GM12878 (cell line): ENCODE measurements around the gene METTL21A. TPM values are rescaled to one million over a fixed set of nuclear protein-coding genes. Genes with fewer than 3 reads are reported as not detected.

ENCODE experiments used
- ATAC-seq: fragments of 200-7000 bp; cut with Tn5 transposase; 3 replicates; pipeline ENCODE4 v1.9.1; 2020; ENCODE audit warnings: mild to moderate bottlenecking, moderate library complexity
- BruUV-seq: library from RNA; stranded (reverse); fragments of 400-500 nt; replicated peaks from 2 replicates; lab custom pipeline; 2021; lab: Mats Ljungman, UMichigan
- CTCF ChIA-PET: fragments of 300-600 bp; sonication (Branson Sonifier 250); formaldehyde crosslinking; extraction: SDS; loops from one replicate; lab custom pipeline; 2021; ENCODE audit warnings: inconsistent platforms; lab: Yijun Ruan, JAX
- POLR2A ChIA-PET: fragments of 350-600 bp; formaldehyde crosslinking; extraction: SDS; loops from one replicate; lab custom pipeline; 2021; ENCODE audit warnings: inconsistent platforms; lab: Charles Lee
- RAD21 ChIA-PET: fragments of 300-600 bp; sonication (Branson Sonifier 250); formaldehyde crosslinking; loops from one replicate; lab custom pipeline; 2023; ENCODE audit warnings: antibody characterized with exemption; ENCODE audit not compliant: unreplicated experiment; lab: Charles Lee
- SMC1A ChIA-PET: fragments of 300-600 bp; sonication (Branson Sonifier 250); formaldehyde crosslinking; loops from one replicate; lab custom pipeline; 2023; ENCODE audit not compliant: unreplicated experiment, uncharacterized antibody; lab: Charles Lee
- DNase-seq: peaks from one replicate; pipeline ENCODE4 v3.0.0-alpha.2; 2011; ENCODE audit warnings: low read depth, low spot score
- FAIRE-seq: peaks from 3 replicates; lab custom pipeline; 2011; peaks lifted over from hg19 to GRCh38; lab: Jason Lieb, UNC
- H2AFZ ChIP-seq: 2 replicates; pipeline ENCODE4 v1.6.0; 2011; ENCODE audit warnings: low read depth, low read length, control low read depth; ENCODE audit not compliant: control insufficient read depth
- H3K27ac ChIP-seq: 2 replicates; pipeline ENCODE4 v1.5.1; 2011; ENCODE audit warnings: control low read depth; ENCODE audit not compliant: control insufficient read depth, insufficient read depth
- H3K27me3 ChIP-seq, 2 experiments: replicated peaks in 1 of 2; 2 replicates each; pipeline versions ENCODE4 v1.6.0 to v1.6.1; 2011; ENCODE audit warnings: low read length in 1 of 2; ENCODE audit not compliant: control insufficient read depth in 2 of 2, insufficient read depth in 2 of 2
- H3K36me3 ChIP-seq, 2 experiments: 2 replicates each; pipeline ENCODE4 v1.5.1; 2011; ENCODE audit warnings: low read length in 1 of 2; ENCODE audit not compliant: control insufficient read depth in 2 of 2, insufficient read depth in 2 of 2
- H3K4me1 ChIP-seq: 2 replicates; pipeline ENCODE4 v1.6.1; 2011; ENCODE audit warnings: mild to moderate bottlenecking, low read length, moderate library complexity, mixed read lengths; ENCODE audit not compliant: control insufficient read depth, insufficient read depth
- H3K4me2 ChIP-seq: 2 replicates; pipeline ENCODE4 v1.6.0; 2011; ENCODE audit warnings: control low read depth; ENCODE audit not compliant: control insufficient read depth, insufficient read depth
- H3K4me3 ChIP-seq: fragments of 200-600 bp; sonication (generic); 2 replicates; pipeline ENCODE4 v1.5.1; 2016
- H3K79me2 ChIP-seq: 2 replicates; pipeline ENCODE4 v1.6.0; 2011; ENCODE audit warnings: low read length; ENCODE audit not compliant: control insufficient read depth, insufficient read depth
- H3K9ac ChIP-seq: 2 replicates; pipeline ENCODE4 v1.8.0; 2011; ENCODE audit warnings: low read length, control low read depth, mixed read lengths; ENCODE audit not compliant: control insufficient read depth, insufficient read depth
- H3K9me3 ChIP-seq: replicated peaks from 3 replicates; pipeline ENCODE4 v1.5.1; 2011; ENCODE audit warnings: mild to moderate bottlenecking, low read length; ENCODE audit not compliant: control insufficient read depth, insufficient read depth
- H4K20me1 ChIP-seq: 2 replicates; pipeline ENCODE4 v1.6.0; 2011; ENCODE audit not compliant: control insufficient read depth, insufficient read depth
- BMI1 ChIP-seq: fragments of 450-650 bp; IDR thresholded peaks from 2 replicates; pipeline ENCODE4 v1.6.1; 2016; ENCODE audit warnings: mild to moderate bottlenecking, moderate library complexity, borderline replicate concordance
- IKZF1 ChIP-seq: fragments of 450-650 bp; conservative IDR thresholded peaks from 2 replicates; pipeline ENCODE4 v1.6.1; 2017; ENCODE audit warnings: antibody characterized with exemption, mild to moderate bottlenecking
- NR2C2 ChIP-seq: IDR thresholded peaks from 2 replicates; pipeline ENCODE4 v1.6.1; 2011; ENCODE audit warnings: borderline replicate concordance, low read depth; ENCODE audit not compliant: control insufficient read depth, insufficient read length
- TCF3 ChIP-seq: IDR thresholded peaks from 2 replicates; pipeline ENCODE4 v1.6.1; 2012; ENCODE audit warnings: low read depth, mild to moderate bottlenecking, low read length, borderline replicate concordance; ENCODE audit not compliant: insufficient read depth
- TCF7 ChIP-seq: IDR thresholded peaks from 2 replicates; pipeline ENCODE4 v1.6.1; 2014; ENCODE audit warnings: antibody characterized with exemption, borderline replicate concordance
- ZNF217 ChIP-seq: fragments of 450-650 bp; IDR thresholded peaks from 2 replicates; pipeline ENCODE4 v1.6.1; 2017; ENCODE audit warnings: antibody characterized with exemption, mild to moderate bottlenecking
- ZNF24 ChIP-seq: fragments of 450-650 bp; IDR thresholded peaks from 2 replicates; pipeline ENCODE4 v1.6.1; 2017; ENCODE audit warnings: antibody characterized with exemption, mild to moderate bottlenecking
- WGBS: methylation state at CpG from one replicate; pipeline ENCODE4 v1.1.6; 2016; ENCODE audit warnings: low lambda C conversion rate; ENCODE audit not compliant: insufficient replicate concordance, insufficient coverage; ENCODE audit errors: missing lambda C conversion rate; 5-methylcytosine and 5-hydroxymethylcytosine counted together
- in situ Hi-C: fragments of 300-500 bp; cut with MboI; formaldehyde crosslinking; loops from 9 replicates; pipeline ENCODE4 v1.14.3; 2018; ENCODE audit warnings: mixed read lengths
- intact Hi-C: fragments of 100-400 bp; cut with micrococcal nuclease; formaldehyde crosslinking; loops from one replicate; pipeline ENCODE4 v1.14.2; 2022; ENCODE audit not compliant: unreplicated experiment
- polyA plus RNA-seq, 11 experiments: library from polyadenylated mRNA; depleted of rRNA in 4 of 11; unstranded in 6 of 11; stranded (reverse) in 5 of 11; fragments of >200 nt; fragmentation: Nextera tagmentation in 4 of 11; fragmentation: Illumina TruSeq in 1 of 11; extraction: Ambion mirVana in 4 of 11; extraction: Trizol in 1 of 11; gene quantifications; 1 replicate in 1 of 11; 2 replicates in 10 of 11; pipeline versions ENCODE4 v1.2.1 to v1.2.3, GENCODE V29; 2011 to 2016; ENCODE audit warnings: inconsistent platforms in 2 of 11, missing spikeins in 2 of 11, low read depth in 1 of 11
- total RNA-seq, 4 experiments: library from RNA; depleted of rRNA in 3 of 4; stranded (reverse); fragments of >200 nt in 3 of 4; fragmentation: Illumina TruSeq in 1 of 4; extraction: Trizol in 1 of 4; gene quantifications; 2 replicates each; pipeline versions ENCODE4 v1.2.1 to v1.2.3, GENCODE V29; 2013 to 2021
- TF ChIP-seq, protein P1 (sequence below): fragments of 450-650 bp; IDR thresholded peaks from 2 replicates; pipeline ENCODE4 v1.6.1; 2018; ENCODE audit warnings: borderline replicate concordance, mild to moderate bottlenecking; ENCODE audit not compliant: partially characterized antibody

The METTL21A gene
- total and polyA plus RNA-seq, 10 of the 15 experiments (the other 5 are each of a cell fraction or from before 2014, with no cell fraction given), result 6.8 to 41.7 (median 27.8) TPM

DNA sequence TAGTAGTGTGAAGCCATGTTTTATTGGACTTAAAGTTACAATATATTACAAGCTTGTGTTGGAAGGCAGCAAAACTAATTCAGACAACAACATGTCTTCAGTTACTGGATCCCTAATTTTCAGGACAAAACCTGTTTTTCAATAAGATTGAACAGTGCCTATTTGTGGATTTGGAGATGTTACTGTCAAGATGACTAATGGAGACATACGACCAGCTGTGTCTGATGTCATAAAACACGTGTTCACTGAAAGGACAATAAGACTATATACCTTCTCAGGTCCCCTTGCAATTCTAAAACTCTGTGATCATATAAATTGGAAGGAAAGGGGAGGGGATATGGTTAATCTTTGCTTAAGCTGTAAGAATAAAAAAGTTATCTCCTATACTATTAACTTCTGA, 21.7 kb downstream of the METTL21A start:
- ATAC-seq, result no peak
- BruUV-seq, result no TSS peak
- no peaks in the 10 kb centered on the region for H3K9me3 ChIP-seq
- in situ Hi-C loops, result no loop called here
- 84% methylated on average over 2 of the region's 2 CpGs for WGBS
- ChIA-PET CTCF (interaction anchor here (0.8 to 1.1 kb wide), 2 partner anchors 25 to 131 kb away, joined by 3 read pairs; no protein-coding TSS in a partner anchor), RAD21 (no interaction called here), POLR2A (interaction anchor here (0.6 to 1.6 kb wide), 2 partner anchors 72 to 156 kb away, joined by 3 read pairs; no protein-coding TSS in a partner anchor), SMC1A (interaction anchor here (0.8 to 1.1 kb wide), 2 partner anchors 70 to 1046 kb away, joined by 3 read pairs; no protein-coding TSS in a partner anchor)
- no peak overlapping the region for H3K27ac ChIP-seq
- intact Hi-C loops, result no loop called here
- FAIRE-seq, result no peak
- no peaks in the 10 kb centered on the region for H3K4me1 ChIP-seq
- H3K27me3 ChIP-seq, result no peaks in the 10 kb centered on the region
- no peak for DNase-seq
- H3K9ac ChIP-seq, result no peak overlapping the region
- no peak overlapping the region for H3K4me2 ChIP-seq
- H2AFZ ChIP-seq, result no peak overlapping the region
- no peak overlapping the region for H3K4me3 ChIP-seq
- no peaks in the 10 kb centered on the region for H3K79me2 ChIP-seq
- peaks cover 0 to 3% of the 10 kb centered on the region in 2 experiments; a peak in 1 of 4 replicates for H3K36me3 ChIP-seq
- H4K20me1 ChIP-seq, result no peaks in the 10 kb centered on the region
- no peak for TF ChIP-seq TCF3
- TF ChIP-seq BMI1, result no peak
- TF ChIP-seq ZNF217, result no peak
- TF ChIP-seq, protein P1, sequence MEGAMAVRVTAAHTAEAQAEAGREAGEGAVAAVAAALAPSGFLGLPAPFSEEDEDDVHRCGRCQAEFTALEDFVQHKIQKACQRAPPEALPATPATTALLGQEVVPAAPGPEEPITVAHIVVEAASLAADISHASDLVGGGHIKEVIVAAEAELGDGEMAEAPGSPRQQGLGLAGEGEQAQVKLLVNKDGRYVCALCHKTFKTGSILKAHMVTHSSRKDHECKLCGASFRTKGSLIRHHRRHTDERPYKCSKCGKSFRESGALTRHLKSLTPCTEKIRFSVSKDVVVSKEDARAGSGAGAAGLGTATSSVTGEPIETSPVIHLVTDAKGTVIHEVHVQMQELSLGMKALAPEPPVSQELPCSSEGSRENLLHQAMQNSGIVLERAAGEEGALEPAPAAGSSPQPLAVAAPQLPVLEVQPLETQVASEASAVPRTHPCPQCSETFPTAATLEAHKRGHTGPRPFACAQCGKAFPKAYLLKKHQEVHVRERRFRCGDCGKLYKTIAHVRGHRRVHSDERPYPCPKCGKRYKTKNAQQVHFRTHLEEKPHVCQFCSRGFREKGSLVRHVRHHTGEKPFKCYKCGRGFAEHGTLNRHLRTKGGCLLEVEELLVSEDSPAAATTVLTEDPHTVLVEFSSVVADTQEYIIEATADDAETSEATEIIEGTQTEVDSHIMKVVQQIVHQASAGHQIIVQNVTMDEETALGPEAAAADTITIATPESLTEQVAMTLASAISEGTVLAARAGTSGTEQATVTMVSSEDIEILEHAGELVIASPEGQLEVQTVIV, result no peak
- no peak for TF ChIP-seq TCF7
- no peak for TF ChIP-seq NR2C2
- TF ChIP-seq IKZF1, result no peak
- TF ChIP-seq ZNF24, result no peak
- TF ChIP-seq, all 136 proteins: peak for 0
